Measurements from ENCODE around the gene COPS4.

- TF ChIP-seq CTCF (conservative IDR thresholded peaks at IDR 0.05; ENCODE audit: low read depth, low read length) (peak; percentile 77), EZH2phosphoT487 (IDR thresholded peaks at IDR 0.05; ENCODE audit: borderline replicate concordance, low read length) (no peak)
Observed at GRCh38 chr4:83110223-83110945, 75.4 kb downstream of the COPS4 start.
